Testis (tissue), 3 donors: ENCODE results near the gene LAD1. TPM values are rescaled to one million over a fixed set of nuclear protein-coding genes. Genes with fewer than 3 reads are reported as not detected.

Source experiments
- DNase-seq: peaks from one replicate; pipeline ENCODE4 v3.0.0-alpha.2; 2019
- H3K27ac ChIP-seq, 2 donors: fragments of 200-600 bp; sonication (generic); one replicate each; pipeline ENCODE4 v1.5.1; 2019
- H3K27me3 ChIP-seq: fragments of 200-600 bp; sonication (generic); one replicate; pipeline ENCODE4 v1.5.1; 2019
- H3K36me3 ChIP-seq: fragments of 200-600 bp; sonication (generic); one replicate; pipeline ENCODE4 v1.5.1; 2017; ENCODE audit warnings: low read depth; ENCODE audit errors: missing control alignments
- H3K4me1 ChIP-seq: fragments of 200-600 bp; sonication (generic); one replicate; pipeline ENCODE4 v1.5.1; 2019
- H3K4me3 ChIP-seq, 2 donors: fragments of 200-600 bp; sonication (generic); one replicate each; pipeline ENCODE4 v1.5.1; 2017 to 2019
- H3K9me3 ChIP-seq: fragments of 200-600 bp; sonication (generic); one replicate; pipeline ENCODE4 v1.5.1; 2017
- CTCF ChIP-seq, 3 experiments: fragments of 450-650 bp in 2 of 3; fragments of 200-600 bp in 1 of 3; sonication (generic) in 1 of 3; IDR thresholded peaks; one replicate each; pipeline ENCODE4 v1.5.1; 2016 to 2019; ENCODE audit warnings: antibody characterized with exemption in 3 of 3, mild to moderate bottlenecking in 2 of 3, moderate library complexity in 1 of 3
- POLR2A ChIP-seq: fragments of 450-650 bp; IDR thresholded peaks from one replicate; pipeline ENCODE4 v1.6.1; 2017; ENCODE audit warnings: antibody characterized with exemption, mild to moderate bottlenecking, moderate library complexity
- WGBS, 2 donors: methylation state at CpG; one replicate each; pipeline ENCODE4 v1.1.5; 2018; 5-methylcytosine and 5-hydroxymethylcytosine counted together
- intact Hi-C: fragments of 100-400 bp; cut with DNase I; formaldehyde crosslinking; loops from one replicate; pipeline ENCODE4 v1.15.1; 2023; ENCODE audit warnings: low total_unique reads
- polyA plus RNA-seq: library from polyadenylated mRNA; stranded (reverse); fragments of 350-450 nt; fragmentation: Illumina TruSeq; extraction: RNeasy Lipid Tissue Mini Kit (QIAGEN cat#74804); gene quantifications from one replicate; pipeline ENCODE4 v1.2.3, GENCODE V29; 2014; ENCODE audit warnings: low read depth, low replicate concordance; ENCODE audit not compliant: insufficient read depth
- total RNA-seq, 2 donors: library from RNA; depleted of rRNA; stranded (reverse); fragments of >200 nt; gene quantifications; one replicate each; pipeline ENCODE4 v1.2.3, GENCODE V29; 2016

The LAD1 gene
- total and polyA plus RNA-seq, 3 donors from 2014 or later = 0.37 to 1.2 (median 0.71) TPM

GRCh38 chr1:201420608-201421002 lies 21.5 kb upstream of the LAD1 start:
- intact Hi-C loops = no loop called here

GRCh38 chr1:201419746-201420607 lies 20.9 kb upstream of the LAD1 start:
- H3K4me1 ChIP-seq = no peaks in the 10 kb centered on the region
- intact Hi-C loops = no loop called here
- TF ChIP-seq POLR2A (no peak), CTCF (IDR thresholded peaks at IDR 0.05) (no peak)
- H3K4me3 ChIP-seq = no peak overlapping the region
- WGBS, 2 donors = 62 to 84% methylated on average over 12 of the region's 12 CpGs
- DNase-seq = peak; percentile 22
- no peak overlapping the region for H3K27ac ChIP-seq
- H3K27me3 ChIP-seq = no peaks in the 10 kb centered on the region
- H3K9me3 ChIP-seq = no peaks in the 10 kb centered on the region
- no peaks in the 10 kb centered on the region for H3K36me3 ChIP-seq

More at GRCh38 chr1:201420608-201421002, 21.5 kb upstream of the LAD1 start:
- no peaks in the 10 kb centered on the region for H3K36me3 ChIP-seq
- no peak overlapping the region for H3K4me3 ChIP-seq
- H3K27me3 ChIP-seq = no peaks in the 10 kb centered on the region
- H3K4me1 ChIP-seq = no peaks in the 10 kb centered on the region
- TF ChIP-seq POLR2A (no peak), CTCF (IDR thresholded peaks at IDR 0.05) (no peak)
- WGBS, 2 donors = 73 to 95% methylated on average over 7 of the region's 7 CpGs
- no peak overlapping the region for H3K27ac ChIP-seq
- no peaks in the 10 kb centered on the region for H3K9me3 ChIP-seq
- DNase-seq = no peak

DNA sequence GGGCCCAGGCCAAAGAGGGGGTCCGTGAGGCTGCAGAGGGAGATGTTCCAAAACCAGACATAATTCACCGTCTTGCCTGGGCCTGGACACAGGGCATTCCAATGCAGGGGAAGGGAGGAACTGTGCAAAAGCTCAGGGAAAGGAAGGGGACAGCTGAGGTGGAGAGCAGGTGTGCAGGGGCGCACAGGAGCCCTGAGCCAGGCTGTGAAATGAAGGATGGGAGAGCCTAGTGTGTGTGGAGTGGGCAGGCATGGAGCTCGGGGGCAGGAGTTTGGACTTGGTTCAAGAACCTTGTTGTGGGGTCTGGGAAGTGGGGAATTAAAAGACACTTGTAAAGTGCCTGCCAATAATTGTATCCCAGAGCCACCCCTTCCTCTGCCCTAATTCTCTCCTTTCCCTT lies 20.1 kb upstream of the LAD1 start:
- intact Hi-C loops = no loop called here
- no peak for DNase-seq
- no peak for TF ChIP-seq POLR2A
- no peak for TF ChIP-seq CTCF (IDR thresholded peaks at IDR 0.05)
- Histone ChIP-seq H3K27me3 (no peaks in the 10 kb centered on the region), H3K4me1 (no peaks in the 10 kb centered on the region), H3K27ac (no peak overlapping the region), H3K36me3 (no peaks in the 10 kb centered on the region), H3K4me3 (no peak overlapping the region), H3K9me3 (no peaks in the 10 kb centered on the region)
- 85 to 94% methylated on average over 4 of the region's 4 CpGs for WGBS, 2 donors

GRCh38 chr1:201418461-201418860 lies 19.3 kb upstream of the LAD1 start:
- 84 to 92% methylated on average over 3 of the region's 3 CpGs for WGBS, 2 donors
- Histone ChIP-seq H3K4me1 (no peaks in the 10 kb centered on the region), H3K4me3 (no peak overlapping the region), H3K27ac (no peak overlapping the region), H3K27me3 (no peaks in the 10 kb centered on the region), H3K9me3 (no peaks in the 10 kb centered on the region), H3K36me3 (no peaks in the 10 kb centered on the region)
- DNase-seq = no peak
- TF ChIP-seq CTCF (IDR thresholded peaks at IDR 0.05) = no peak
- intact Hi-C loops = no loop called here
